ENCODE results near the gene SLC30A9.

Gene SLC30A9

GRCh38 chr4:41990365-41991111, at the start of gene SLC30A9:
SLC30A9 (plus strand) TSS chr4:41990530; CDS start chr4:41990652, 122 bp downstream.
- peak; percentile 82 for DNase-seq (ENCODE audit: low read depth)

DNA sequence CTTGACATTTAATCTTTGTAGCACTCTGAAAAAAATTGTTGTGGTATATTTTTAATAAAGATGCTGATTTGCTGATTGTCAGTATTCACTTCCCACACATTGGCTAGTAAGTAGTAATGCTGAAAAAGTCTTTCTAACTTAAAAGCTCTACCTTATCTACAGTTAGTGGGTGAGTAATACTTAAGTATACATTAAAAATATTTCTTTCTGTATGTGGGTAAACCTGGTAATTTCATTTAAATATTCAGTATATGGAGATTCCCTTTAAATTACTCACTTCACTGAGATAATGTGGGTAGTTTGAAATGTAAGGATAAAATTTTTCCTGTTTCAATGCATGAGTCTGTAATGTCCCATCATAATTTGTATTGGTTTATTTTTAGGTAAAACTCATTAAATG, 49.5 kb upstream of the SLC30A9 start:
- DNase-seq (ENCODE audit: low read depth): no peak

GRCh38 chr4:41943506-41943905, 46.8 kb upstream of the SLC30A9 start:
- no peak for DNase-seq (ENCODE audit: low read depth)

DNA sequence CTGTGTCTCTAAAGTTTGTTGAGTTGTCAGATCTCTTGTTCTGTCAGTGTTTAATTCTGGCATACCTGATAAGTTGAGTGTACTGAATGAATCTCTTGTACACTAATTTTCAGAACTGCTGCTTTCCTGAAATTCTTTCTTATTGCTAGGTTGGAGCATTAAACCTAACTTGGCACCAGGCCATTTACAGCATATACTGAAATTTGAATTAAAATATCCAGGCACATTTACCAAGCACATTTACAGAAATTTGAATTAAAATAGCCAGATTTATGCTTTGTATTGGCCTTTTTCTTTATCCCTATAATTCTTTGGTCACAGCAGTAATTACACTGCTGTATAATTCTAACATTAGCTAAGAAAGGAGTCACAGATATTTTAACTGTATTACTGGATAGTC, 46.2 kb upstream of the SLC30A9 start:
- no peak for DNase-seq (ENCODE audit: low read depth)

DNA sequence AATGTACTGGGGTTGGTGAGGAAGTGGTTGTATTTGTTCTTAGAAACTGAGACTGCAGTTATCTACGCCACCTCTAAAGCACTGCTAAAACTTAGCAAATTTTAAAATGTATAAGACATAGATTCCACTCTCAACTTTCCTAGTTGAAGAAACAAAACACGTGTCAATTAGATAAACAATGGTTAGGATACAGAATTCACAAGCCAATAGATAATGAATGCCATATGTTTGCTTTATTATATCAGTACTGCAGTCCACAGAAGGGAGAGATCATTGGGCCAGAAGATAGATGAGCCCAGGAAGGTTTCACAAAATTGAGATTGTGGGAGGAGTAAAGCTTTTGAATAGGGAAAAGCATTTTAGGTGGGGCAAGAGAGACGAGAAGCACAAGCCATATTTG, 40.8 kb upstream of the SLC30A9 start:
- DNase-seq (ENCODE audit: low read depth): no peak

DNA sequence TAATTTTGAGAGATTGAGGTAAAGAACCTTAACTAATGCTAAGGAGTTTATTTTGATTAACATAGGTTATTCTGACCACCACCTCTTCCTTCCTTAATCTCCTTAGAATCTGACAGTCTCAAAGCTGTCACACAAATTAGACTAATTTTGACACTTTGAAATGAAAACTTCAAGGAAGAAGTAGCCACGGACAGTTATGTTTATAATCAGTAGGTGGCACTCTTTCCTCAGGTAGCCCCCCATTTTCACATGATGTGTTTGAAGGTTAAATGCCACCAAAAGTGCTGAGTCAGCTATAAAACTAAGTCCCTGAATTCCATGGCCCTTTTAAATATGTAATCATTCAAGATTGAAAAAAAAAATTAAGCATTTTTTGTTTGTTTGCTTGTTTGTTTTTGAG, 32.7 kb upstream of the SLC30A9 start:
- DNase-seq (ENCODE audit: low read depth): no peak

GRCh38 chr4:41963105-41963504, 27.2 kb upstream of the SLC30A9 start:
- DNase-seq (ENCODE audit: low read depth): no peak

DNA sequence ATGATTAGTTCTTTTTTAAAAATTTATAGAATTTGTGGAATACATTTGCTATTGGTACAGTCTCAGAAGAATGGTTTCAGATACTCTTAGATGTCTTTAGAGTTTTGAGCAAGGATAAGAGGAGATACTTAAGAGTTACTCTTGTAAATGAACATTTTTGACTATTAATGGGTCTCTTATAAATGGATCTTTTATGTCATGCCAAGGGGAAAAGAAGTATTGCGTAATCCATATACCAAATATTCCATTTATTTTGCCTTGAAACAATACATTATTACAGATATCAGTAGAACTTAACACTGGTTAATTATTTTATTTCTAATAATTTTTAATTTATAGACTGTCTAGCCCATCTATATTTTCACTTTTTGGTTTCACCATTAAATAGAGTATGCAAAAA, 25.9 kb upstream of the SLC30A9 start:
- no peak for DNase-seq (ENCODE audit: low read depth)

DNA sequence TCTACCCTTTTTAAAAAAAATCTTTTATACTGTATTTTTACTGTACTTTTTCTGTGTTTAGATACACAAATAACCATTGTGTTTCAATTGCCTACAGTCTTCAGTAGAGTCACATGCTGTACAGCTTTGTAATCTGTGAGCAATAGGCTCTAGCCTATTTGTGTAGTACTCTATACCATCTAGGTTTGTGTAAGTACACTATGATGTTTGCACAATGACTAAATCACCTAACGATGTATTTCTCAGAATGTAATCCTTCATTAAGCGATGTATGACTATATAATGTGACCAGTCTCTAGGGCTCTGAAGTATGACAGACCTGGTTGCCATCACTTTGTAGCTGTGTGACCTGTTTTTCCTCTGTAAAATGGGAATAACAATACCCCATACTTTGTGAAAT, 22.9 kb upstream of the SLC30A9 start:
- no peak for DNase-seq (ENCODE audit: low read depth)

- no peak for DNase-seq (ENCODE audit: low read depth)
Measured at GRCh38 chr4:41969671-41970070, 20.7 kb upstream of the SLC30A9 start.

- no peak for DNase-seq (ENCODE audit: low read depth)
Measured at GRCh38 chr4:41975341-41975740, 15.0 kb upstream of the SLC30A9 start.

GRCh38 chr4:41976775-41977516, 13.4 kb upstream of the SLC30A9 start:
- no peak for DNase-seq (ENCODE audit: low read depth)

- DNase-seq (ENCODE audit: low read depth): no peak
Measured at GRCh38 chr4:41977709-41978108, 12.6 kb upstream of the SLC30A9 start.

GRCh38 chr4:41981456-41981855, 8.9 kb upstream of the SLC30A9 start, which contains the start of gene DCAF4L1:
DCAF4L1 (plus strand) TSS chr4:41981756; CDS start chr4:41981793, 37 bp downstream.
- no peak for DNase-seq (ENCODE audit: low read depth)

- no peak for DNase-seq (ENCODE audit: low read depth)
Measured at GRCh38 chr4:41982716-41983115, 7.6 kb upstream of the SLC30A9 start.

GRCh38 chr4:41985151-41985550, 5.2 kb upstream of the SLC30A9 start:
- no peak for DNase-seq (ENCODE audit: low read depth)

DNA sequence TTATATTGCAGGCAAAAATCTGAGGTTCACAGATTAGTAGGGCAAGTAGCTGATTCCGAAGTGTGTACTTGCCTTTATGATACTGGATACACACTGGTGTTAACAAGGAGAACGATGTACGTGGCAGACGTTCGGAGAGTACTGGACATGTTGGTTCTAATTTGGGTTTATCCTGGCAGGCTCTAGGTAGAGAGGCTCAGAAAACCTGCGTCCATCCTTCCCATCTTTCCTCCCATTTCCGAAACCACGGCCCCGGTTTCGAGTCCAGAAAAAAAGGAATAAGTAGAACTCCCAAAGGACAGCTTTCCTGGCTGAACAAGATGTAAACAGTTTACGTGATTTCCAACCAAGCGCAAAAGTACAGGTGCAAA, 351 bp upstream of the SLC30A9 start:
- no peak for DNase-seq (ENCODE audit: low read depth)

DNA sequence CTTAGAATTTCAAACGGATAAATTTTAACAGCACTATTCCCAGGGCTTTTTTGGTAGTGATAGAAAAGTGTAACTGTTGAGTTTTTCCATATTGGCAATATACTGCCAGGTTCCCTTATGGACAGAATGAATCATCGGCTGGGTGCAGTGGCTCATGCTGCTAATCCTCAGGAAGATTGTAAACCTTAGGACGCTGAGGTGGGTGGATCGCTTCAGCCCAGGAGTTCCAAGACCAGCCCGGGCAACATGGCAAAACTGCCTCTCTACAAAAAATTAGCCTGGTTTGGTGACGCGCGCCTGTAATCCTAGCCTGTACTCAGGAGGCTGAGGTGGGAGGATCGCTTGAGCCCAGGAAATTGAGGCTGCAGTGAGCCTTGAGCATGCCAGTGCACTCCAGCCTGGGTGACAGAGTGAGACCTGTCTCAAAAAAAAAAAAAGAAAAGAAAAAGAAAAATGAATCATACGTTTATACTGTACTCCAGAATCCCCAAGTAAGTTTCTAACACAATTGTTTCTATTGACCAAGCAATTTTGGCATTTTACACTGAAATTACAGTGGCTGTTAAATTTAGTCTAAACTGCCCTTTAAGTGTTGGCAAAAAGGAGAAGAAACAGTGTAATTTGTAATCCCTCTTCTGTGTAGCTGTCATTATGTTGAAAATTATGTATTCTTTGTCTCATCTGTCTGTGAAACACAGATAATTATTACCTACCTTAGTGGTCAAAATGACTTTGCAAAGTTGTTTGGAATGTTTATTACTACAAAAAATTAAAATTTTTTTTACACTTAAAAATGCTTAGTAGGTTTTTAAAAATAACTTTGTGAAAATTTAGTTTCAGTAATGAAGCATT, 1.8 kb downstream of the SLC30A9 start:
- DNase-seq (ENCODE audit: low read depth): no peak

DNA sequence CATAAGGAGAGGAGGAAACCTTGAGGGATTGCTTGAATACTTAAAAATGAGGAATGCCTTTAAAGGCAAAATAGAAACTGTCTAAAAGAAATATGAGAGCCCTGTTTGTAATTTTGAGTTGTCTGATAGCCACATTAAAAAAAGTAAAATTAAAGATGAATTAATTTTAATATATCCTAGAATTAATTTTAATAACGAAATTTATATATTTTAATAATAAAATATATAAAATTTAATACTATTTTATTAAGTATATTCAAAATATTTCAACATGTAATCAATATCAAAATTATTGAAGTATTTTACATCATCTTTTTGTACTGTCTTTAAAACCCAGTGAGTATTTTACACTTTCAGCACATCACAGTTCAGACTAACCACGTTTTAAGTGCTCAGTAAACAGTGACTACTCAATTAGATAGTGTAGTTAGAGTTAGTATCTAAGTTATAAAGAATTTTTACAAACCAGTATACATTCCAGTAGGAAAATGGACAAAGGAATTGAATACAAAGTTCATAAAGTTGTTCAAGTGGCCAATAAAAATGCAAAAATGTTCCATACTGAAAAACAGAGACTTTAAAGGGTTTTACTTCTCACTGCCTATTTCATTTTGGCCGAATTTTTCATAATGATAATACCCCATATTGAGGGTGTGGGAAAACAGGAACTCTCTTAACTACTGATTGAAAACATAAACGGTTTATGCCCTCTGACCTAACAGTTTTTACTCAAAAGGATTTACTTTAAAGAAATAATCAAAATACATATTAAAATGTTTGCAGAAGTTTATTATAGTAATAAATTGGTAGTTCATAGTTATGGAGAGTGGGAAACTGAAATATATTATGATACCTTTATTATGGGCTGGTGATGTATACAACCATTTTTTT, 2.9 kb downstream of the SLC30A9 start:
- no peak for DNase-seq (ENCODE audit: low read depth)

GRCh38 chr4:41994461-41994985, 4.2 kb downstream of the SLC30A9 start:
- no peak for DNase-seq (ENCODE audit: low read depth)

- no peak for DNase-seq (ENCODE audit: low read depth)
Measured at GRCh38 chr4:41998019-41998418, 7.7 kb downstream of the SLC30A9 start.

Measured in stimulated activated CD8-positive, alpha-beta memory T cell treated with anti-CD3 and anti-CD28 coated beads, Interleukin-15, amount 100 ng/mL, for 1 hour (primary cell).